Right lung (tissue), 5 donors: ENCODE measurements around the gene TRERF1. TPM values are rescaled to one million over a fixed set of nuclear protein-coding genes. Genes with fewer than 3 reads are reported as not detected.

ENCODE experiments used
- DNase-seq, 2 donors: peaks; one replicate each; pipeline ENCODE4 v3.0.0-alpha.2; 2013
- polyA plus RNA-seq, 5 donors: library from polyadenylated mRNA; unstranded; fragments of 120-200 nt; gene quantifications; one replicate each; pipeline versions ENCODE4 v1.2.1 to v1.2.3, GENCODE V29; 2013; ENCODE audit warnings: inconsistent platforms in 1 of 5, low replicate concordance in 1 of 5; ENCODE audit not compliant: insufficient read length in 5 of 5, insufficient read depth in 1 of 5

Gene TRERF1
- polyA plus RNA-seq, 5 donors = 19.2 to 21.0 (median 19.9) TPM

- DNase-seq = no peak
Measured at GRCh38 chr6:42426191-42426590, 25.5 kb downstream of the TRERF1 start.

GRCh38 chr6:42424906-42425474 is 26.7 kb downstream of the TRERF1 start:
- no peak for DNase-seq

GRCh38 chr6:42423244-42423643 is 28.5 kb downstream of the TRERF1 start:
- DNase-seq = no peak

DNA sequence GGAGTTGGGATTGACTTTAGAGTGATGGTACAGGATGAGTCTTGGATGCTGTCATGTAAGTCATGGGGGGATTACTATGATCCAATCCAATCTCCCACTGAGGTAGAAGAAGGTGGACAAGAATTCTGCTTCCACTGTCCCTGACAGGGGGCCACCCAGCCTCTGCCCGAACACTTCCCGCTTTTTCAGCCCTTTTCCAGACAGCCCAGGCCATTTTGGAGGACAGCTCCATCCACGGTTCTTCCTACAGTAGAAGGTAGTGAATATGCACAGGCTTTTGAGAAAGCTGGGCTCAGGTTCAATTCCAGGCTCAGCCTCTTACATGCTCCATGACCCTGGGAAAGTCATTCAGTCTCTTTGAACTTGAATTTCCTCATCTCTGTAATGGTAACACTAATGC is 31.0 kb downstream of the TRERF1 start:
- DNase-seq = no peak

DNA sequence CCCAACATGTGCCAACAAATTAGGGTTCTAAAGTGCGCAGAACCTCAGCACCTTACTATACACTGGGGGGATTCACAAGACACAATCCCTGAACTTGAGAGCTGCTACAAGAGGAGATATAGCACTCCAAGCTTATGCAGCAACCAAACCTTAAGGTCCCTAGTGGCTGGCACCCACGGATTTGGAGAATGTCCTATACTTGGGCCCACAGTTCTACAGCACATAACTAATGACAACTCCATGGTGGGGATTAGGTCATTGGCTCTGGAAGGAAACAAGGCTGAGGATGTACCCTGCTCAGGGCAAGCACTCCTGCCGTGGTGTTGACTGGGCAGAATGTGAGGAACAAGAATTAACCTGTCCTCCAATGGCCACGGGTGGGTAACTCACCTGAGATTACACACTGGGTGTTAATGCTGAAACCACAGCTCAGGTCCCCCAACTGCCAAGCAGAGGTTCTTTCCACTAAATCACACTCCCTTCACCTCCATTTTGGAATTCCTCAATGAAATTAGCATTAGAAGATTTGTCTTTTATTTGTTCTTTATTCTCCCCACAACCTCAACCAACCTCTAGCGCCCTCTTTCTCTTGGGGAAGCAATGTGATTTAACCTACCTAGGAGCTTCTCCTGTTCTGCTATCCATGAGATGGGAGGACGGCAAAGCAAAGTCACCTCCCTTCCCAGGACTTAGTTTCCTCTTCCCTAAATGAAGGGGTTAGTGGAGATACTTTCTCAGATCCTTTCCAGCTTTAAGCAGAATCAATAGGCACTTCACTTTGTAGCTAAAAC is 32.0 kb downstream of the TRERF1 start:
- no peak for DNase-seq

DNA sequence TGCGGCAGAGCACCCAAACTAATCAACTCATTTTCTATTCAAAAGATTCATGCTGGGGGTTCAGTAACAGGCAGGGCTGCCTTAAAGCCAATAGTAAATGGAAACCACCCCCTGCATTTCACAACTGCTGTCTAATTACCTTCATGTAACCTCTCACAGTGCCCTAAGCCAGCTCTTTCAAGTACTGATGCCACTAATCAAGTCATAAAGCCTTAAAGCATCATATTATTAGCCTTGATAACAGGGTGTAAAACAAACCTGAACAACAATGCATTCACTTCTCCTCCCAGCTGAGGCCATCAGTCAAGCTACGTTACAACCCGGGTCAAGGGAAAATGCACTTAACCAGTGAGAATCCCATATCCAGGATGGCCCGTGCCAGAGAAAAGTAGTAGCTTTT is 33.0 kb downstream of the TRERF1 start:
- DNase-seq = no peak

DNA sequence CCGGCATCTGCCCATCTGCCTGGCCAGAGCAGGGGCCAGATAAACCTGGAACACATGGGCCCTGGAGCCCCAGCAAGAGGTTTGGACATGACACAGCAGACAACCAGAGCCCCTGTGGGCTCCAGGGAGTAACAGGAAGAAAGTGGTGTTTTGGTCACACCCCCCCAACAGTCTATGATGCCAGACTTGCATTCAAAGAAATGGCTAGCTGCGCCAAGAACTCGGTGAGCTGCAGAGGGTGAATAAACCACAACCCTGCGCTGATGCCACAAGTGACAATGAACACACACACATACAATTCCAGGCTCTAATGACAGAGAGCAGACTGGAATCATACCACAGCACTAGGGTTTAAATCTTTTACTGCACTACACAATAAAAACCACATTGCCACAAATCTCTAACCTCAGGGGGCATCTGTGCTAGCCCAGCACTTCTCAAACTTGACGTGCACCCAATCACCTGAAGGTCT is 34.0 kb downstream of the TRERF1 start:
- no peak for DNase-seq

- DNase-seq = no peak
Measured at GRCh38 chr6:42411406-42411805, 40.3 kb downstream of the TRERF1 start.

DNA sequence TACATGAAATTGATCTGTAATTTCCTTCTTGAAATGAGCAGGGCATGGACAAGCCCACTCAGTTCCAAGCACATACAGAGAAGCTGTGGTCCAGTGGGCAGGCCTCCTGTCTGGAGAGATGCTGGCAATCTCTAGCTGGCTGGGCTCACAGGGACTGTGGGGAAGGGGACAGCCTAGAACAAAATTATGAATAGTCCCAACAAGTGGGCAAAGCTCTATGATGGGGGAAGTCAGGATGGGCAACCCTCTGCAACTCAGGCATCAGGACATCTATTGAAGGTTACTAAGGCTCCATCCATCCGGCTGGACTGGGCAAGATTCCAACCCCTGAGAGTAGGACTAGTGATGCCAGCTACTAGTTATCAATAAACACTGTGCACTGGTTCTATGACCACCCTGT is 40.9 kb downstream of the TRERF1 start:
- DNase-seq = no peak

GRCh38 chr6:42409581-42409980 is 42.1 kb downstream of the TRERF1 start:
- DNase-seq = no peak

GRCh38 chr6:42407379-42407778 is 44.3 kb downstream of the TRERF1 start:
- no peak for DNase-seq

GRCh38 chr6:42406306-42407280 is 45.1 kb downstream of the TRERF1 start:
- DNase-seq = no peak

GRCh38 chr6:42405021-42405420 is 46.7 kb downstream of the TRERF1 start:
- no peak for DNase-seq

GRCh38 chr6:42404484-42404883 is 47.2 kb downstream of the TRERF1 start:
- DNase-seq = no peak

DNA sequence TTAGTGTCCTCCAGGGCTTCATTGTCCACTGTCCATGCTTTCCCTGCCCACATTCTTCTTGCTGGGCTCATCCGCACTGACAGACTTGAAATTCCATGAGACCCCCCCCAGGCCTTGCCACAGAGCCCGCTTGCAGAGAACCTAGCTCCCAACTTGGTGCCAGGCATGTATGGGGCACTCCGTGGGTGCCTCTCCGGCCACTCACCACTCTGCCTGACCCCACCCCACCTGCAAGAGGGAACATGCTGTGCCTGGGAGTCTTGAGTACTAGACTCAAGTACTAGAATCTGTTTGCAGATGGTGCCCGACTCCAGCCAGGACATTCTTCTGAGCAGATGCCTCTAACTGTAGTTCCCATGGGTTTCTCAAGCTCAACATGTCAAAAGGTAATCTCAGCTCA is 47.9 kb downstream of the TRERF1 start:
- DNase-seq = no peak

GRCh38 chr6:42403421-42403820 is 48.3 kb downstream of the TRERF1 start:
- no peak for DNase-seq

DNA sequence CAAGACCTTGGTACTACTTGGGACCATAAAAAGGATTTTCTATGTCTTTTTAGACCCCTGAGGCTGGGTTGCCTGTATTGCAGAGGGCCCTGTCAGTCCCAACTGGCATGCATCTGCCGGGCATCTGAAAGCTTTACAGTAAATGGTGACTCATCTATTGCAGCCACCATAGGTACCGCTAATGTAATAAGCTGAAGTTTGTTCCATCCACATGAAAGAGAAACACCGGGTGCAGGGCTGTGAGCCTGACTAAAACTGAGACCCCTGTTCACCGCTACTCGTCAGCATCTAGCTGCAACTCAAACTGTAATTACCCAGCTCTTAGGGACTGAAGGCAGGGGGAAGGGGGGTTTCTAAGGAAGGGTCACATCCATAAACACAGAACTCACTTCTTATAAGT is 49.5 kb downstream of the TRERF1 start:
- DNase-seq = no peak

DNA sequence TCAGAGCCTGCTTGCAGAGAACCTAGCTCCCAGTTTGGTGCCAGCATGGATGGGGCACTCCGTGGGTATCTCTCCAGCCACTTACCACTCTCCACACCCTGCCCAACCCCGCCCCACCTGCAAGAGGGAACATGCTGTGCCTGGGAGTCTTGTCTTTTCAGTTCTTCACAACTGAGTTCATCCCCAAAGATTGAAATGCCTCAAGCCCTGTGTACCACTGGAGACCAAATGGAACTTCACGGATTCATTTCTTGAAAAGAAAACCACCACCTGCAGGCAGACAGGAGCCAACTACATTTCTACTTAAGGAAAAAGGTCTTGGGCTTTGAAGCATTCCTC is 50.1 kb downstream of the TRERF1 start:
- DNase-seq = no peak

GRCh38 chr6:42400886-42401612 is 50.7 kb downstream of the TRERF1 start:
- no peak for DNase-seq

- no peak for DNase-seq
Measured at GRCh38 chr6:42400061-42400760, 51.5 kb downstream of the TRERF1 start.

DNA sequence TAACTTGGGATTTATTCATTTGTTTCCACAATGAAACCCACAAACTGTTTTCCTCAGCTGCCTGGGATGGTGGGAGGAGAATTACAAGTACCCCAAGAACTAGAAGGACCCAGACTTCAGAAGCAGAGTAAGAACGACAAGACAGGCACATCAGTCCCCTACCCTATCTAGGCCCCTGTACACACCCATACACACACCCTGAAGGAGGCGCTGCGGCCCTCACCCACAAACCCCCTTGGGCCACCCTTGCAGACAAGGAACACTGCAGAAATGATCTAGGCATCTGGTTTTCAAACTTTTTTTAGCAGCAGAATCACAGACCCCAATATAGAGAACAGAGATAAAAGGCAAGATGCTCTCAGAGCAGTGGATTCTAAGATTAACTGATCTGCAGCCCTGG is 55.0 kb downstream of the TRERF1 start:
- DNase-seq = no peak
